Endothelial cell of umbilical vein (primary cell): ENCODE measurements around the gene HSF2BP. TPM values are rescaled to one million over a fixed set of nuclear protein-coding genes. Genes with fewer than 3 reads are reported as not detected.

Source experiments
- BruUV-seq: library from RNA; stranded (reverse); fragments of 400-500 nt; replicated peaks from 2 replicates; lab custom pipeline; 2021; lab: Mats Ljungman, UMichigan
- CTCF ChIA-PET: fragments of 300-600, 350-600 bp; sonication (Branson Sonifier 250); formaldehyde crosslinking; loops from one replicate; lab custom pipeline; 2021; ENCODE audit warnings: antibody characterized with exemption, inconsistent platforms; lab: Charles Lee
- POLR2A ChIA-PET: fragments of 300-600, 350-600 bp; sonication (Branson Sonifier 250); formaldehyde crosslinking; loops from one replicate; lab custom pipeline; 2021; ENCODE audit warnings: antibody characterized with exemption, inconsistent platforms; lab: Charles Lee
- DNase-seq: peaks from one replicate; pipeline ENCODE4 v3.0.0-alpha.2; 2011; ENCODE audit warnings: low read depth, low spot score
- FAIRE-seq: peaks from 2 replicates; lab custom pipeline; 2011; peaks lifted over from hg19 to GRCh38; lab: Jason Lieb, UNC
- H2AFZ ChIP-seq: 2 replicates; pipeline ENCODE4 v1.6.0; 2012; ENCODE audit warnings: low read depth, low read length, control low read depth, inconsistent platforms
- H3K27ac ChIP-seq: 2 replicates; pipeline ENCODE4 v1.5.1; 2011; ENCODE audit warnings: low read depth, mild to moderate bottlenecking, control low read depth, low read length, moderate library complexity; ENCODE audit not compliant: insufficient read depth
- H3K27me3 ChIP-seq, 2 experiments: 2 replicates each; pipeline versions ENCODE4 v1.6.0 to v1.6.1; 2011; ENCODE audit warnings: low read length in 2 of 2, mixed read lengths in 1 of 2; ENCODE audit not compliant: control insufficient read depth in 2 of 2, insufficient read depth in 2 of 2
- H3K36me3 ChIP-seq, 2 experiments: 2 replicates in 1 of 2; 3 replicates in 1 of 2; pipeline ENCODE4 v1.5.1; 2011; ENCODE audit warnings: low read length in 2 of 2, mild to moderate bottlenecking in 1 of 2, moderate library complexity in 1 of 2; ENCODE audit not compliant: control insufficient read depth in 2 of 2, insufficient read depth in 2 of 2; ENCODE audit errors: extremely low read depth in 1 of 2
- H3K4me1 ChIP-seq: 3 replicates; pipeline ENCODE4 v1.5.1; 2011; ENCODE audit warnings: mild to moderate bottlenecking, low read length; ENCODE audit not compliant: control insufficient read depth, insufficient read depth; ENCODE audit errors: extremely low read depth
- H3K4me2 ChIP-seq: 2 replicates; pipeline ENCODE4 v1.6.1; 2011; ENCODE audit warnings: low read length, control low read depth, mixed read lengths; ENCODE audit not compliant: insufficient read depth
- H3K4me3 ChIP-seq, 3 experiments: fragments of 200-600 bp in 1 of 3; sonication (generic), shearing (Covaris generic) in 1 of 3; replicated peaks in 1 of 3; 2 replicates each; pipeline ENCODE4 v1.5.1; 2011 to 2016; ENCODE audit warnings: control low read depth in 3 of 3, low read length in 3 of 3, mild to moderate bottlenecking in 2 of 3, inconsistent platforms in 1 of 3, low read depth in 1 of 3, moderate library complexity in 1 of 3; ENCODE audit not compliant: insufficient read depth in 1 of 3
- H3K79me2 ChIP-seq: 2 replicates; pipeline ENCODE4 v1.6.0; 2012; ENCODE audit warnings: low read length, inconsistent platforms; ENCODE audit not compliant: control insufficient read depth, insufficient read depth
- H3K9ac ChIP-seq: replicated peaks from 2 replicates; pipeline ENCODE3; 2011; ENCODE audit warnings: low read length, control low read depth; ENCODE audit not compliant: insufficient read depth; ENCODE audit errors: extremely low read depth
- H3K9me1 ChIP-seq: replicated peaks from 3 replicates; pipeline ENCODE4 v1.6.0; 2011; ENCODE audit warnings: mild to moderate bottlenecking, low read length; ENCODE audit not compliant: control insufficient read depth, insufficient read depth; ENCODE audit errors: extremely low read depth
- H3K9me3 ChIP-seq: replicated peaks from 2 replicates; pipeline ENCODE4 v1.5.1; 2012; ENCODE audit warnings: low read length, inconsistent platforms; ENCODE audit not compliant: control insufficient read depth, insufficient read depth
- H4K20me1 ChIP-seq: replicated peaks from 2 replicates; pipeline ENCODE3; 2011; ENCODE audit warnings: mild to moderate bottlenecking, low read length; ENCODE audit not compliant: control insufficient read depth, insufficient read depth; ENCODE audit errors: extremely low read depth
- EZH2 ChIP-seq: IDR thresholded peaks from 2 replicates; pipeline ENCODE4 v1.6.1; 2012; ENCODE audit warnings: borderline replicate concordance, low read depth, mild to moderate bottlenecking, moderate library complexity, low read length, inconsistent platforms; ENCODE audit not compliant: severe bottlenecking
- FOS ChIP-seq: IDR thresholded peaks from 2 replicates; pipeline ENCODE4 v1.6.1; 2011; ENCODE audit warnings: mild to moderate bottlenecking, low read length, moderate library complexity, borderline replicate concordance; ENCODE audit not compliant: insufficient read depth
- GATA2 ChIP-seq: IDR thresholded peaks from 2 replicates; pipeline ENCODE4 v1.7.0; 2011; ENCODE audit warnings: low read depth, mild to moderate bottlenecking, moderate library complexity, mixed read lengths, low read length; ENCODE audit not compliant: insufficient read length, insufficient read depth
- JUN ChIP-seq: IDR thresholded peaks from 2 replicates; pipeline ENCODE4 v1.6.1; 2011; ENCODE audit warnings: borderline replicate concordance, low read depth; ENCODE audit not compliant: insufficient read length, insufficient read depth
- POLR2A ChIP-seq: IDR thresholded peaks from 2 replicates; pipeline ENCODE4 v1.6.1; 2012; ENCODE audit warnings: low read depth, mild to moderate bottlenecking, control low read depth, low read length
- POLR2AphosphoS5 ChIP-seq: IDR thresholded peaks from 2 replicates; pipeline ENCODE4 v1.6.1; 2012; ENCODE audit warnings: low read depth, mild to moderate bottlenecking, control low read depth, low read length, moderate library complexity; ENCODE audit not compliant: insufficient read depth
- dilution Hi-C: fragments of 300-500 bp; cut with MboI; formaldehyde crosslinking; loops from one replicate; pipeline ENCODE4 v1.15.0; 2019; ENCODE audit warnings: low sequenced_read_pairs; ENCODE audit not compliant: extremely low pct_ligation_motif_present
- intact Hi-C: fragments of 100-400 bp; cut with micrococcal nuclease; formaldehyde crosslinking; loops from one replicate; pipeline ENCODE4 v1.10.0; 2022
- polyA plus RNA-seq, 4 experiments: library from polyadenylated mRNA; depleted of rRNA in 3 of 4; stranded (reverse) in 3 of 4; unstranded in 1 of 4; fragments of >200 nt; gene quantifications; 2 replicates each; pipeline versions ENCODE4 v1.2.1 to v1.2.3, GENCODE V29; 2011 to 2012; ENCODE audit warnings: missing spikeins in 1 of 4
- total RNA-seq: library from RNA; stranded (reverse); gene quantifications from 2 replicates; pipeline ENCODE4 v1.2.3, GENCODE V29; 2021
- TF ChIP-seq, protein P1 (sequence below): IDR thresholded peaks from 2 replicates; pipeline ENCODE4 v1.6.1; 2011; ENCODE audit not compliant: insufficient read depth, insufficient read length
- TF ChIP-seq, protein P2 (sequence below), 2 donors: IDR thresholded peaks; 1 replicate in 1 of 2; 2 replicates in 1 of 2; pipeline ENCODE4 v1.5.1; 2011; ENCODE audit warnings: low read length in 2 of 2, mild to moderate bottlenecking in 2 of 2, moderate library complexity in 2 of 2, control low read depth in 1 of 2, inconsistent platforms in 1 of 2, low read depth in 1 of 2; ENCODE audit not compliant: insufficient read depth in 1 of 2; ENCODE audit errors: extremely low read depth in 1 of 2

HSF2BP gene
- total and polyA plus RNA-seq, 2 donors (not counting 3 experiments of a cell fraction or from before 2014, with no cell fraction given), result 0.41 to 0.55 TPM

DNA sequence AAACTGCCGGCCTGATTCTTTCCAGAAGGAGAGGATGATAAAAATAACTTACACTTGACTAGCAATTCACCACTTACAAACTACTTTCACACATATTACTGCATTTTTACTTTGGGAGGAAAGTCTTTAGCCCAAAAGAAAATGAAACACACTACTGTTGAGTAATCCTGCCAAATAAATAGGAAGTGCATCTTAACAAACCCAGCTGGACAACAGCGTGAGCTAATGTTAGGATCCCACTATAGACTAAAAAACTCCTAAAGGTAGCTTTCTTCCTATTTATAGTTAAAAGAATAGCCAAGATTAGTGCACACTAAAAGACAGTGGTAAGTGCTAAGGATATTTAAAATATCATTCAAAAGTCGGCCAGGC is 83.8 kb downstream of the HSF2BP start:
- dilution Hi-C loops, result no loop called here
- H3K27ac ChIP-seq, result no peak overlapping the region
- FAIRE-seq, result no peak
- POLR2A ChIA-PET, result no interaction called here
- no peaks in the 10 kb centered on the region for H3K9me3 ChIP-seq
- no peaks in the 10 kb centered on the region for H4K20me1 ChIP-seq
- intact Hi-C loops, result no loop called here
- H3K4me2 ChIP-seq, result no peak overlapping the region
- no TSS peak for BruUV-seq
- CTCF ChIA-PET, result no interaction called here
- H3K4me1 ChIP-seq, result no peaks in the 10 kb centered on the region
- H3K4me3 ChIP-seq, result no peak overlapping the region
- H2AFZ ChIP-seq, result no peak overlapping the region
- no peaks in the 10 kb centered on the region for H3K36me3 ChIP-seq
- H3K9me1 ChIP-seq, result no peaks in the 10 kb centered on the region
- H3K27me3 ChIP-seq, result no peaks in the 10 kb centered on the region
- TF ChIP-seq, protein P1, sequence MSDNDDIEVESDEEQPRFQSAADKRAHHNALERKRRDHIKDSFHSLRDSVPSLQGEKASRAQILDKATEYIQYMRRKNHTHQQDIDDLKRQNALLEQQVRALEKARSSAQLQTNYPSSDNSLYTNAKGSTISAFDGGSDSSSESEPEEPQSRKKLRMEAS, result no peak
- TF ChIP-seq EZH2 (no peak), POLR2A (no peak), FOS (no peak), JUN (no peak), POLR2AphosphoS5 (no peak), GATA2 (no peak)
- TF ChIP-seq, protein P2, sequence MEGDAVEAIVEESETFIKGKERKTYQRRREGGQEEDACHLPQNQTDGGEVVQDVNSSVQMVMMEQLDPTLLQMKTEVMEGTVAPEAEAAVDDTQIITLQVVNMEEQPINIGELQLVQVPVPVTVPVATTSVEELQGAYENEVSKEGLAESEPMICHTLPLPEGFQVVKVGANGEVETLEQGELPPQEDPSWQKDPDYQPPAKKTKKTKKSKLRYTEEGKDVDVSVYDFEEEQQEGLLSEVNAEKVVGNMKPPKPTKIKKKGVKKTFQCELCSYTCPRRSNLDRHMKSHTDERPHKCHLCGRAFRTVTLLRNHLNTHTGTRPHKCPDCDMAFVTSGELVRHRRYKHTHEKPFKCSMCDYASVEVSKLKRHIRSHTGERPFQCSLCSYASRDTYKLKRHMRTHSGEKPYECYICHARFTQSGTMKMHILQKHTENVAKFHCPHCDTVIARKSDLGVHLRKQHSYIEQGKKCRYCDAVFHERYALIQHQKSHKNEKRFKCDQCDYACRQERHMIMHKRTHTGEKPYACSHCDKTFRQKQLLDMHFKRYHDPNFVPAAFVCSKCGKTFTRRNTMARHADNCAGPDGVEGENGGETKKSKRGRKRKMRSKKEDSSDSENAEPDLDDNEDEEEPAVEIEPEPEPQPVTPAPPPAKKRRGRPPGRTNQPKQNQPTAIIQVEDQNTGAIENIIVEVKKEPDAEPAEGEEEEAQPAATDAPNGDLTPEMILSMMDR (IDR thresholded peaks at IDR 0.05; ENCODE audit: extremely low read depth in 1 of 2, insufficient read depth in 1 of 2, low read depth in 1 of 2, low read length in 2 of 2), result no peak
- H3K9ac ChIP-seq, result no peak overlapping the region
- H3K79me2 ChIP-seq, result no peaks in the 10 kb centered on the region
- DNase-seq, result no peak
